ENCODE results near the gene C16orf46. TPM values are rescaled to one million over a fixed set of nuclear protein-coding genes. Genes with fewer than 3 reads are reported as not detected.

Gene C16orf46
- total and polyA plus RNA-seq, 2 of the 13 experiments (the other 11 are each of a cell fraction or from before 2014, with no cell fraction given): 0.38 to 0.55 TPM

- TF ChIP-seq PRMT3 (CRISPR knock-in tag; IDR thresholded peaks at IDR 0.05; ENCODE audit: borderline replicate concordance, low read depth) (no peak), EHMT2 (IDR thresholded peaks at IDR 0.05; ENCODE audit: borderline replicate concordance, low read depth, low read length) (no peak), RFXAP (CRISPR knock-in tag; IDR thresholded peaks at IDR 0.05; ENCODE audit: borderline replicate concordance) (0 out of 2 replicates have a peak, but pooled peaks have one; percentile 11), ZBTB33 (CRISPR knock-in tag; IDR thresholded peaks at IDR 0.05) (no peak), FOSL1 (CRISPR knock-in tag; IDR thresholded peaks at IDR 0.05; ENCODE audit: borderline replicate concordance) (no peak), ASH2L (IDR thresholded peaks at IDR 0.05; ENCODE audit: insufficient read length, low read depth, low read length) (peak; percentile 75), FOXJ3 (CRISPR knock-in tag; IDR thresholded peaks at IDR 0.05; ENCODE audit: borderline replicate concordance) (no peak), HOXA3 (CRISPR knock-in tag; IDR thresholded peaks at IDR 0.05) (0 out of 2 replicates have a peak, but pooled peaks have one; percentile 15), HNF1A (IDR thresholded peaks at IDR 0.05; ENCODE audit: low read depth) (no peak), HNF1A (CRISPR knock-in tag; IDR thresholded peaks at IDR 0.05; ENCODE audit: borderline replicate concordance) (0 out of 2 replicates have a peak, but pooled peaks have one; percentile 13), SRY (CRISPR knock-in tag; IDR thresholded peaks at IDR 0.05) (no peak), ZNF766 (CRISPR knock-in tag; IDR thresholded peaks at IDR 0.05; ENCODE audit: borderline replicate concordance) (peak; percentile 41; the same call in 1 of the 2 replicates), CREBL2 (CRISPR knock-in tag; IDR thresholded peaks at IDR 0.05; ENCODE audit: borderline replicate concordance) (peak; percentile 50; the same call in 1 of the 2 replicates), XRCC5 (optimal IDR thresholded peaks at IDR 0.05; ENCODE audit: low read length) (peak; percentile 70)
- TF ChIP-seq, protein P1, sequence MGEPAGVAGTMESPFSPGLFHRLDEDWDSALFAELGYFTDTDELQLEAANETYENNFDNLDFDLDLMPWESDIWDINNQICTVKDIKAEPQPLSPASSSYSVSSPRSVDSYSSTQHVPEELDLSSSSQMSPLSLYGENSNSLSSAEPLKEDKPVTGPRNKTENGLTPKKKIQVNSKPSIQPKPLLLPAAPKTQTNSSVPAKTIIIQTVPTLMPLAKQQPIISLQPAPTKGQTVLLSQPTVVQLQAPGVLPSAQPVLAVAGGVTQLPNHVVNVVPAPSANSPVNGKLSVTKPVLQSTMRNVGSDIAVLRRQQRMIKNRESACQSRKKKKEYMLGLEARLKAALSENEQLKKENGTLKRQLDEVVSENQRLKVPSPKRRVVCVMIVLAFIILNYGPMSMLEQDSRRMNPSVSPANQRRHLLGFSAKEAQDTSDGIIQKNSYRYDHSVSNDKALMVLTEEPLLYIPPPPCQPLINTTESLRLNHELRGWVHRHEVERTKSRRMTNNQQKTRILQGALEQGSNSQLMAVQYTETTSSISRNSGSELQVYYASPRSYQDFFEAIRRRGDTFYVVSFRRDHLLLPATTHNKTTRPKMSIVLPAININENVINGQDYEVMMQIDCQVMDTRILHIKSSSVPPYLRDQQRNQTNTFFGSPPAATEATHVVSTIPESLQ (CRISPR knock-in tag; conservative IDR thresholded peaks at IDR 0.05): no peak
- TF ChIP-seq, protein P2, sequence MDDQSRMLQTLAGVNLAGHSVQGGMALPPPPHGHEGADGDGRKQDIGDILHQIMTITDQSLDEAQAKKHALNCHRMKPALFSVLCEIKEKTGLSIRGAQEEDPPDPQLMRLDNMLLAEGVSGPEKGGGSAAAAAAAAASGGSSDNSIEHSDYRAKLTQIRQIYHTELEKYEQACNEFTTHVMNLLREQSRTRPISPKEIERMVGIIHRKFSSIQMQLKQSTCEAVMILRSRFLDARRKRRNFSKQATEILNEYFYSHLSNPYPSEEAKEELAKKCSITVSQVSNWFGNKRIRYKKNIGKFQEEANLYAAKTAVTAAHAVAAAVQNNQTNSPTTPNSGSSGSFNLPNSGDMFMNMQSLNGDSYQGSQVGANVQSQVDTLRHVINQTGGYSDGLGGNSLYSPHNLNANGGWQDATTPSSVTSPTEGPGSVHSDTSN (CRISPR knock-in tag; IDR thresholded peaks at IDR 0.05; ENCODE audit: borderline replicate concordance): no peak
Observed at GRCh38 chr16:81035975-81036750, 40.9 kb downstream of the C16orf46 start (continued).

Data from HepG2 (cell line).